ENCODE measurements around the gene VSTM4. TPM values are rescaled to one million over a fixed set of nuclear protein-coding genes. Genes with fewer than 3 reads are reported as not detected.

VSTM4 gene
- total RNA-seq, 2 donors from 2014 or later = 0.25 to 0.38 TPM

Other genes starting within 250 kb of the VSTM4 start
- gene LRRC18, start 175.7 kb downstream of the VSTM4 start, total RNA-seq = not detected
- gene FAM170B, start 18.5 kb upstream of the VSTM4 start, total RNA-seq = under 1 TPM in 1 of 2 donors, not detected in 1; 0.31 TPM
- gene TMEM273, start 72.9 kb upstream of the VSTM4 start, total RNA-seq = 10 to 100 TPM; 13.2 to 86.0 TPM
- gene C10orf71, start 183.6 kb upstream of the VSTM4 start, total RNA-seq = not detected